Measurements from ENCODE around the gene PREX1. TPM values are rescaled to one million over a fixed set of nuclear protein-coding genes. Genes with fewer than 3 reads are reported as not detected.

PREX1 gene
- total RNA-seq, 1 donor from 2014 or later = 78.2 TPM

DNA sequence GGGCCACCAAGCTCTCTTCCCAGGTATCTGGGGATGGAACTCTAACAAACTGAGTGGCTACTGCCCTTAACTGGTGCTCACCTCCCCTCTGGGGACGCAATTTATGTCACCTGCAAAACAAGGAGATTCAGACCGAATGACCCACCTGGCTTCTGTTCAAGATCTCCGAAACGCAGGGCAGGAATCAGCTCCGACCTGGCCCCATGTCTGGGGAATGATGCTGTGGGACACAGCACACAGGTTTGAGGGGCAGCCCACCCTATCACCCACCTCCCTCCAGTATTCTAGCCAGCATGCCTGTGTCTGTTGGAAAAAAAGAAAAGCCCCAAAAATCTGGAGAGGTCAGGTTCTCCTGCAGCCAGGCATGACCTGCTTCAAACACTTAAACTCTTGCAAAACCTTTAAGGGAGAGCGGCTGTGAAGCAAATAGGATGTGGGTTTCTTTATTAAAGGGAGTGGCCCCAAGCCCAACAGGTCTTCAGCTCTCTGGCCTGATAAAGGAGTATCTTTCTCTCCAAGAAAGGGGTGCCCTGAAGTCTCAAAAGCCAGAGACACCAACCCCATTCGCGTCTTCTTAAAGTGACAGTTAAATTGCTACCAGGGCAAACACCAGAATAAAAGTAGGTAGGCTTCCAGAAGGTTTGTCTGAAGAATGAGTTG, 6.4 kb downstream of the PREX1 start:
- no peaks in the 10 kb centered on the region for H3K9me3 ChIP-seq
- no peak overlapping the region for H3K4me3 ChIP-seq
- peaks cover 5% of the 10 kb centered on the region for H3K36me3 ChIP-seq
- no peak for DNase-seq
- peaks cover 83% of the 10 kb centered on the region for H3K4me1 ChIP-seq
- H3K27ac ChIP-seq = peak overlapping the region; percentile 56
- TF ChIP-seq, protein P1, sequence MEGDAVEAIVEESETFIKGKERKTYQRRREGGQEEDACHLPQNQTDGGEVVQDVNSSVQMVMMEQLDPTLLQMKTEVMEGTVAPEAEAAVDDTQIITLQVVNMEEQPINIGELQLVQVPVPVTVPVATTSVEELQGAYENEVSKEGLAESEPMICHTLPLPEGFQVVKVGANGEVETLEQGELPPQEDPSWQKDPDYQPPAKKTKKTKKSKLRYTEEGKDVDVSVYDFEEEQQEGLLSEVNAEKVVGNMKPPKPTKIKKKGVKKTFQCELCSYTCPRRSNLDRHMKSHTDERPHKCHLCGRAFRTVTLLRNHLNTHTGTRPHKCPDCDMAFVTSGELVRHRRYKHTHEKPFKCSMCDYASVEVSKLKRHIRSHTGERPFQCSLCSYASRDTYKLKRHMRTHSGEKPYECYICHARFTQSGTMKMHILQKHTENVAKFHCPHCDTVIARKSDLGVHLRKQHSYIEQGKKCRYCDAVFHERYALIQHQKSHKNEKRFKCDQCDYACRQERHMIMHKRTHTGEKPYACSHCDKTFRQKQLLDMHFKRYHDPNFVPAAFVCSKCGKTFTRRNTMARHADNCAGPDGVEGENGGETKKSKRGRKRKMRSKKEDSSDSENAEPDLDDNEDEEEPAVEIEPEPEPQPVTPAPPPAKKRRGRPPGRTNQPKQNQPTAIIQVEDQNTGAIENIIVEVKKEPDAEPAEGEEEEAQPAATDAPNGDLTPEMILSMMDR (IDR thresholded peaks at IDR 0.05) = no peak
- peaks cover 16% of the 10 kb centered on the region for H3K27me3 ChIP-seq (ENCODE audit: low read depth)
- no peak for ATAC-seq
- intact Hi-C loops (cut with DNase I) = no loop called here

DNA sequence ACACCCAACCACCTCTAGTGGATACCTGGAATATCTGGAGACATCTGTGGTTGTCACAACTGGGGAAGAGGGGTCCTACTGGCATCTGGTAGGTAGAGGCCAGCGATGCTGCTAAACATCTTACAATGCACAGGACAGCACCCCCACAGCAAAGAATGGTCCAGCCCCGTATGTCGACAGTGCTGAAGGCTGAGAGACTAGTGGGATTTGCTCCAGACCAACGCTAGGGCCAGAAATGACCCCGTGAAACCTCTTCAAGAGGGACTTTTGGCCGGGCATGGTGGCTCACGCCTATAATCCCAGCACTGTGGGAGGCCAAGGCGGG, 7.2 kb downstream of the PREX1 start:
- H3K9me3 ChIP-seq = no peaks in the 10 kb centered on the region
- intact Hi-C loops (cut with DNase I) = no loop called here
- no peak overlapping the region for H3K27ac ChIP-seq
- peak overlapping the region; percentile 4 for H3K4me3 ChIP-seq
- peaks cover 85% of the 10 kb centered on the region for H3K4me1 ChIP-seq
- TF ChIP-seq, protein P1 (IDR thresholded peaks at IDR 0.05) = no peak
- H3K36me3 ChIP-seq = peaks cover 5% of the 10 kb centered on the region
- ATAC-seq (no peak), DNase-seq (no peak)
- H3K27me3 ChIP-seq (ENCODE audit: low read depth) = peaks cover 20% of the 10 kb centered on the region

DNA sequence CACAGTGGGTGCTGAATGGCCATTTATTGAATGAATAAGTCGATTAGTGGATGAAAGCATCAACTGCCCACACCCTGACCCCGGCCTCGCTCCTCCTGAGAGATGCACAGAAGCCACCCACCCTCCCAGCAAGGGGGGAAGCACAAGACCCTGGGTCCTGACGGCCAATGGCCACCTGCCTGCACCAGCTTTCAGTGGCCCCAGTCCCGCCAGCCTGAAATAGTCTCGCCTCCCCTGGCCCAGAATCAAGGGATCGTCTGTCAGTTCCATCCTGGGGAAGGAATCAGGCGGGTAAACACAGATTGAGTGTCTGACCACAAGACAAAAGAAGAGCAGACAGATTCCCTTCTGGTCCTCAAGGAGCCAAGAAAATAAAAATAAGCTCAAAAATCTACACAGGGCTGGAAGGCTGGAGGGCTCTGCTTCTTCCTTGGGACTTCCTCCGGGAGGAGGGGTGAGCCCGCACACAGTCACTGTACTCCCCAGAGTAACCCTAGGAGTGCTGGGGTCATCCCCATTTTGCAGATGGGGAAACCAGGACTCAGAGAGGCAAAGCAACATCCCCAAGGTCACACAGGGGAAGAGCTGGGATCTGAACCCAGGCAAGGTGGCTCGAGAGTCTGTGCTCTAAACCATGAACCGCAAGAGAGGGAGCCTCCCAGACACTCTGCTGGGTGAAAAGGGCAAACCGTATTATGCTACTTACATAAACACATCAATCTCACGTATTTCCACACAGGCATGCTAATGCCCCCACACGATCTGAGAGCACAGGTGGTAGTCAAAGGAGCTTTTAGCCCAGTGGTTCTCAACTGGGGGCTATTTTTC, 7.8 kb downstream of the PREX1 start:
- peaks cover 5% of the 10 kb centered on the region for H3K36me3 ChIP-seq
- peak overlapping the region; percentile 4 for H3K4me3 ChIP-seq
- H3K4me1 ChIP-seq = peaks cover 85% of the 10 kb centered on the region
- no peaks in the 10 kb centered on the region for H3K9me3 ChIP-seq
- H3K27me3 ChIP-seq (ENCODE audit: low read depth) = peaks cover 24% of the 10 kb centered on the region
- ATAC-seq = no peak
- TF ChIP-seq, protein P1 (IDR thresholded peaks at IDR 0.05) = no peak
- intact Hi-C loops (cut with DNase I) = no loop called here
- H3K27ac ChIP-seq = no peak overlapping the region
- DNase-seq = no peak

DNA sequence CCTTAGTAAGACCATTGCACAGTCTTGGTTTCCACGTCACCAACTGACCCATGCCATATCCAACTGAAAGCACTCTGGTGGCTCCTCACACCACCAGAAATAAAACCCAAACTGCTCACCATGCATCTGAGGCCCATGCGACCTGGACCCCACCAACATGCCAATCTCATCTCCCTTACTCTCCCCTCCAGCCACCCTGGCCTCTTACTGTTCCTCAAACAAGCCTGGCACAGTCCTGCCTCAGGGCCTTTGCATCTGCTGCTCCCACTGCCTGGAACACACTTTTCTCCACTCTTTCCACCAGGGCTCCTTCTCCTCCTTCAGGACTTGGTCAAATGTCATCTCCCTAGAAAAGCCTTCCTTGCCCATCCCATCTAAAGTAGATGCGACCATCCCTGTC, 8.7 kb downstream of the PREX1 start:
- intact Hi-C loops (cut with DNase I) = no loop called here
- Histone ChIP-seq H3K4me3 (peak overlapping the region; percentile 12), H3K9me3 (no peaks in the 10 kb centered on the region), H3K4me1 (peaks cover 83% of the 10 kb centered on the region), H3K36me3 (peaks cover 5% of the 10 kb centered on the region), H3K27me3 (ENCODE audit: low read depth) (peaks cover 24% of the 10 kb centered on the region), H3K27ac (peak overlapping the region; percentile 3)
- ATAC-seq (no peak), DNase-seq (no peak)
- TF ChIP-seq, protein P1 (IDR thresholded peaks at IDR 0.05) = no peak

DNA sequence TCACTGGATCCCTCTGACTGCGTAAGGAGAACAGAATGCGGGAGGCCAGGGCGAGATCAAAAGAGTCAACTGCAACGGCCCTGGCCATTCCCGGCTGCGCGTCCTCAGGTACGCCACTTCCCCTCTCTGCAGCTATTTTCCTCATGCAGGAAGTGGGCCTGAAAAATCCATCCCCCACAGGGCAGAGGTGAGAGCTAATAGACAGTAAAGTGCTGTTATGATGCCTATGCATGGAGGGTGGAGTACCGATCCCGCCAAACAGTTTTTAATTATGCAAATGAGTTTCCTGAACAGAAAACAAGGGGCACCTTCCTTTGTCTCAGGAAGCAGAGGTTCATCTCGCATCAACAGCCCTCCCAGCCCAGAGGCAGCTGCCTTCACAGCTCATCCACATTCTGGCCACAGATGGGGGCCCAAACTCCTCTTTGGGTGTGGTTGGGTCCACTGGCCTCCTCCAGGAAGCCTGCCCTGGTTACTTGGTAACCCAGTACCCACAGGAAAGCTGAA, 9.3 kb downstream of the PREX1 start:
- peak overlapping the region; percentile 3 for H3K27ac ChIP-seq
- H3K36me3 ChIP-seq = peaks cover 5% of the 10 kb centered on the region
- DNase-seq = no peak
- no peak for ATAC-seq
- peaks cover 22% of the 10 kb centered on the region for H3K27me3 ChIP-seq (ENCODE audit: low read depth)
- TF ChIP-seq, protein P1 (IDR thresholded peaks at IDR 0.05) = no peak
- H3K9me3 ChIP-seq = no peaks in the 10 kb centered on the region
- intact Hi-C loops (cut with DNase I) = no loop called here
- H3K4me1 ChIP-seq = peaks cover 83% of the 10 kb centered on the region
- peak overlapping the region; percentile 12 for H3K4me3 ChIP-seq

Data from lower lobe of right lung (tissue), 2 donors.